HG02852 (cell line): ENCODE results near the gene FES.
A peak's percentile ranks its signal among the peaks of the same experiment; 100 is the strongest.
"Not testable (repeated sequence)": the region's sequence is repeated elsewhere in the genome, so short reads cannot be mapped to it uniquely, and the experiment has no call there.

ENCODE experiments used
- ATAC-seq: cut with Tn5 transposase; IDR thresholded peaks from one replicate; pipeline ENCODE4 v1.9.1; 2021; ENCODE audit warnings: mild to moderate bottlenecking, moderate library complexity; ENCODE audit not compliant: unreplicated experiment

FES gene

GRCh38 chr15:90883976-90884718 lies at the start of gene FES:
FES (plus strand) TSS chr15:90884504; CDS start chr15:90885046, 542 bp downstream.
- ATAC-seq: no peak

DNA sequence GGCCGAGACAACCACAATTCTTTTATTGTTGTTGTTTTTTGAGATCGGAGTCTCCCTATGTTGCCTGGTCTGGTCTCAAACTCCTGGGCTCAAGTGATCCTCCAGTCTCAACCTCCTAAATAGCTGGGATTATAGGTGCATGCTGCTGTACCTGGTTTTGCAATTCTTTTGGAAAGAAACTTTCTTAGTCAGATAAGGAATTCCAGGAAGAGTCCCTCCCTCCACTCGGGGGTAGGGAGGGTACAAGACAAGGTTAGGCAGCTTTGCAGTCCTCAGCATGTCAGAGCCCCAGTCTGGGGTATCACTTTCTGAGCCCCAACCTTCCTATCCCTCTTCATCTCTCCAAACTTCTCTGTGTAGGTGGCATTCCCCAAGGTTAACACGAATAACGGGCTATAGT lies 49.7 kb upstream of the FES start:
- no peak for ATAC-seq

DNA sequence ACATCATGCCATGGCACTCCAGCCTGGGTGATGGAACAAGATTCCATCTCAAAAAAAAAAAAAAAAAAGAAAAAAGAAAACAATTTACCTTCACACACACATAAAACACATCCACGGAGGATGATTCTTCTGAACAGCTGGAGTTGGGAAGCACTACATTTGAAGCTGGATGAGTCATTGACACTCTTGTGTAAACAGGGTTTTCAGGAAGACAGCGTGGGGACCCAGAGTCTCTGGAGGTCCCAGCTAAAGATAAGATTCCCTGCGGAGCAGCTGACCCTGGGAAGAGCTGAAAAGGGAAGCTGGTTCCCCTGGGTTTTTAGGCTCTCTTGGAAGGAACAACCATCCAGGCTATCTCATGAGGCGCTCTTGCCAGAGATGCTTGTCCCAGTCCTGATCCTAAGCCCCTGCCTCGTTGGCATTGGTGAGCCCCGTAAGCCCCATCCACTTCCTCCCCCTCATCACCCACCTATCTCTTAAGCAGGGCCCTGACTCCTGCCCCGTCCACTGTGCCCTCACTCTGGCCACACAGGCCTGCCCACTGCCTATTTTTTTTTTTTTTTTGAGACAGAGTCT lies 47.9 kb upstream of the FES start:
- no peak for ATAC-seq

DNA sequence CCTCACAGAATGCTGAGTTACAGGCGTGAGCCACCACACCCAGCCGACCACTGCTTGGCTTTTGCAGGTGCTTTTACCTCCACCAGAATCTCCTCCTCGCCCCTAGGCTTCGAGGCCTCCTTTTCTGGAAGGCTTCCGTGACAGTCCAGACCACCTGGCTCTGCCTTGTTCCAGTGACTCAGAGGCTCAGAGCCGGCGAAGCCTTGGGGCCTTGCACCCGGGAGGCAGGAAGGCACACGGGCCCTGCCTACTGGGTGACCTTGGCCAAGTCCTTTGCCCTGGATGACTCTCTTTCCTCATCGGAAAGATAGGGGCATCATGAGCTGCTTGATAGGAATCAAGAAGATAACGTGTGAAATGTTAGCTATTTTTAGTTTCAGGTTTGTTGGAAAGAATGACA lies 47.2 kb upstream of the FES start:
- ATAC-seq: no peak

DNA sequence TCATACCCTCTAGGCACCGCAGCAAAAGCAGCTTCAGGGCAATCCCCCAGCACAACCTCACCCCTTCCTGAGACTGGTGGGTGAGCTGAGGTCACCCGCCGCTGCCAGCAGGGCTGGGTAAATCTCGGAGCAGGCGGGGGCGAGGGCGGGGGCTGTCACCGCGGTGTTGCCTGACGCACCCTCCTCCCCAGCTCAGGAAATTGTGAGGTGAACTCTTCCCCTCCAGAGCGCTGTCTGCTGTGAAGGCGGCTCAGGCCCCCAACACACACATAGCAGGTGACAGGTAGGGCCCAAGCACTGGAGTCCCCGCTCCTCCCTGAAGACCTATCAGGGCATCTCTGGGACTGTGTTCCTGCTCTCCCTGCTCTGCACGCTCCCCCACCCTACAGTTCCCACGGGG lies 46.2 kb upstream of the FES start:
- ATAC-seq: no peak

DNA sequence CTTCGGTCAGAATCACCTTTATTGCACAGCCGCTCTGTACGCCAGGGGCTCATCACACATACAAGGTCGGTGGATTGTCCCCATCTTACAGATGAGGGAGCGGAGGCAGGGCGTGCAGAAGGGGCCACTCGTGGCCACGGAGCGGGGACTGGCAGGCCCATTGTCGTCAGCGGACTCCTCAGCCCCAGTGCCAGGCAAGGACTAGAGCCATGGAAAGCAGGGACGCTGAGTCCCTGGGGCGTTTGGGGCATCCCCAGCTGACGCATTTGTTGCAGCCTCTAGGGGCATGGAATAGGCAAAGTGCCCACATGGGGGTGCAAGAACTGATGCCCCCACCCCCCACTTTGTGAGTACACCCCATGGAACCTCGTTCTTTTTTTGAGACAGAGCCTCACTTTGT lies 45.8 kb upstream of the FES start:
- ATAC-seq: no peak

DNA sequence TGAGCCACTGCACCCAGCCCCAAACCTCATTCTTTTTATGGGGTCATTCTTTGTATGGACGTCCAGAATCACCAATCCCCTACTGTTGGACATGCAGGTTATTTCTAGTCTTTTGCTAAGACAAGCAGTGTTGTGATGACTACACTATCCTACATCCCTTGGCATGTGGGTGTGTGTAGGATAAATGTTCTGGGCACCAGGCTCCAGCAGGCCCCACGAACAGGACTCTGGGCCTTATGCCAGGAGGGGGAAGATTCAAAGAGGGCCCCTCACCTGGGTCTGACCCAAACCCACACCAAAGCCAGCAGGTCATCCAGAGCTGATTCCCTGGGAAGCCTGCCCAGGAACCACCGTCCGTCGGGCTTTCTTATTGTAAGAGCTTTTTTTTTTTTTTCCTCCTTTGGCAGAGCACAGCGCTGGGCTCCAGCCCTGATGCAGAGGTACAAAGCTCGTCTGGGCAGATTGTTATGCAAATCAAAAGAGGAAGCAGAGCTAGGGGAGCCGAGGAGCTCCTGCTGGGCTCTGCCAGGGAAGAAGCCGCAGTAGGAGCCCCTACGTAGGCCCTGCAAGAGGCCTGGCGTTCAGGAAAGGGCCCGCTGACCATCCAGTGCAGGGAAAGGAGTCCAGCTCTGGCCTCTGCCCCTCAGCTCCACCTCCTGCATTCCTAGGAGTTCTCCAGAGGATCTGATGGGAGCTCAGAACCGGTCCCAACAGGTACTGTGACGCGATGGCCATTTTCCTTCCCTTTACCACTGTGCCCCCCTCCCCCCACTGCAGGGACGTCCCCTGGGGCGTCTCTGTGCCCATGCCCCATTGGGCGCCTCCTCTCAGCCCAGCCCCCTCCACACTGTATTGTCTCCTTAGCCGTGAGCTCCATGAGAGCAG lies 44.9 kb upstream of the FES start:
- no peak for ATAC-seq

DNA sequence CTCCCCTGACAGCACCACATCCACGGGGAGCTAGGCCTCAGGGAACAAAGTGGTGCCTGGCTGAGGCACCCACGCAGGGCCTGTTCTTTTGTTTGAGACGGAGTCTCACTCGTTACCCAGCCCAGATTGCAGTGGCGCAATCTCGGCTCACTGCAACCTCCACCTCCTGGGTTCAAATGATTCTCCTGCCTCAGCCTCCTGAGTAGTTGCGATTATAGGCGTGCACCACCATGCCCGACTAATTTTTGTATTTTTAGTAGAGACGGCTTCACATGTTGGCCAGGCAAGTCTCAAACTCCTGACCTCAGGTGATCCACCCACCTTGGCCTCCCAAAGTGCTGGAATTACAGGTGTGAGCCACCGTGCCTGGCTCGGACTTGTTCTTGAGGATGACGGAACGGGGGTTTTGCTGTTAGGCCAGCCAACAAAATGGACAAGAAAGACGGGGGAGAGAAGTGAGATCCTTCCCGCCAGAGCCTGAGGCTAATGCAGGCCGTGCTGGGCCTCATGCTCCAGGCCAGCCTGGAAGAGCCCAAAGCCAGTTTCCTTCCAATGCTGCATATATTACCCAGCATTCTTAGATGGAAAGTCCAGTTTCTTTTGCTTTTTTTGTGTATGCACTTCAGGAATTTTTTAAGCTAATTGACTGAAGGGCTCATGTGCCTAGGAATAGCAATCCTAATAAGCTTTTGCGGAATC lies 44.0 kb upstream of the FES start:
- ATAC-seq: no peak

GRCh38 chr15:90840954-90841353 lies 43.4 kb upstream of the FES start:
- ATAC-seq: no peak

DNA sequence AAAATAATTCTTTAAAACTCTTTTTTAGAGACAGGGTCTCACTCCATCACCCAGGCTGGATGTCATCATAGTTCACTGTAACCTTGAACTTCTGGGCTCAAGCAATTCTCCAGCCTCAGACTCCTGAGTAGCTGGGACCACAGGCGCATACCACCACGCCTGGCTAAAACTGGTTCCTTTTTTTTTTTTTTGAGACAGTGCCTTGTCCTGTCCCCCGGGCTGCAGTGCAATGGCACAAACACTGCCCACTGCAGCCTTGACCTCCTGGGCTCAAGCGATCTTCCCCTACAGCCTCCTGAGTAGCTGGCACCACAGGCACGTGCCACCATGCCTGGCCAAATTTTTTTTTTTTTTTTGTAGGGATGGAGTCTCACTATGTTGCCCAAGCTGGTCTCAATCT lies 39.6 kb upstream of the FES start:
- ATAC-seq: no peak

DNA sequence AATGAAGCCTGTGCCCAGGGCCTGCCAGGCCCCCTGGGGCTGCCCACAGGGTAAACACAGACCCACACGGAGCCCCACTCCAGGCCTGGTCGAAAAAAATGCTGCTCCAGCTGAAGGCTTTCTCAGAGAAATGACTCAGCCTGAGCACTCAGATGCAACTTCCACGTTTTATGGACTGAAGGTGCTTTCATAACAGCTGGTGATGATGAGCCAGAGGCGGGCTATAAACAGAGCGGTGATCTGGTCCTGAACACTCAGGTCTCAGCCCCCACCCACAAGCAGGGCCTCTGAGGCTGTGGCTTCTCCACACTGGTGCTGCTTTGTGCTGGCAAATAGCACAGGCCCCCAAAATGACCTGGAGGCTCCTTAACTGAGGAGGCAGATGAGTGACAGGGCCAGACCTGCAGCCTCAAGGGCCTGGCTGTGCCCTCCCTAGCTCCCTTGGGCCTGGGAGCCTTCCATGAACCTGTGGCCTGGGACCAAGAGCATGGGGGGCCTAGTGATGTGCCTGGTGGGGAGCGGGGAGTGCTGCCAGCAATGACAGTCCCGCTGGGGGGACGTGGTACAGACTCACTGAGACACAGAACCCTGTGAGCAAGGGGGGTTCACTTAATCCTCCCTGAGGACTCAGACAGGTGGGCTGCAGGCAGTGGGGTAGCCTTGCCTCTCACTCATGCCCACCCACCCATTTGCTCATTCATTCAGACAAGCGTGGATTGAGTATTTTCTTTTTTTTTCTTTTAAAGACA lies 38.9 kb upstream of the FES start:
- peak; percentile 91 for ATAC-seq

GRCh38 chr15:90849424-90849823 lies 34.9 kb upstream of the FES start:
- not testable (repeated sequence) for ATAC-seq

DNA sequence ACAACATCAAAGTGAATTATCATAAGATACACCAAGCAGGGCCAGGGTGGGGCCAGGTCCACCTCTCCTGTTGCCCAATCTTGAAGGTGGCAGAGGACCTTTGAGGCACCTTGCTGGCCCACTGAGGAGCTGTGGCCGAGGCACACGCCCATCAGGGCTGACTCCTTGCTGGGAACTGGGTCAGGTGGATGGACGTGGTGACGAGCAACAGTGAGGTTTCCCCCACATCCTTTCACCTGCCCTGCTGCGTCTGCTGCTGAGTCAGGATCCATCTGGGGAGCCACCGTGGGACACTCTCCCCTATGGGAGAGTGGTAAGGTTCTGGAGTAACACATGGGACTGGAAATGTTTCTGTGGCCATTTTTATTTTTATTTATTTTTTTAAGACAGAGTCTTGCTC lies 33.2 kb upstream of the FES start:
- no peak for ATAC-seq

DNA sequence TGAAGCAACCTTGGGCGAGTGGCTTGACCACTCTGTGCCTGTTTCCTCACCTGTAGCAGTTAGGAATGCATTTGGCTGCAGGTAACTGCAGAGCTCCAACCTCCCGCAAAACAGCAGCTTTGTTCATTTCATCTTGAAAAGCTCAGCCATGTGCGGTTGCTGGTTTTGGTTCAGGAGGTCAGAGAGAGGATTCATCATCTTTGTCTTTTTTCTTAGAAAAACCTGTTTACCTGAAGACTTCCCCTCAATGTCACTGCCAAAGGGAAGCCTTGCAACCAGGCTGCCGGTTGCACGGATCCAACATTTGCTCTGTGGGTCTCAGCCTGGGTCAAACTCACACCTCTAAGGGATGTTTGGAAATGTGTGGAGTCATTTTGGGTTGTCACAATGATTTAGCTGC lies 32.4 kb upstream of the FES start:
- ATAC-seq: no peak

DNA sequence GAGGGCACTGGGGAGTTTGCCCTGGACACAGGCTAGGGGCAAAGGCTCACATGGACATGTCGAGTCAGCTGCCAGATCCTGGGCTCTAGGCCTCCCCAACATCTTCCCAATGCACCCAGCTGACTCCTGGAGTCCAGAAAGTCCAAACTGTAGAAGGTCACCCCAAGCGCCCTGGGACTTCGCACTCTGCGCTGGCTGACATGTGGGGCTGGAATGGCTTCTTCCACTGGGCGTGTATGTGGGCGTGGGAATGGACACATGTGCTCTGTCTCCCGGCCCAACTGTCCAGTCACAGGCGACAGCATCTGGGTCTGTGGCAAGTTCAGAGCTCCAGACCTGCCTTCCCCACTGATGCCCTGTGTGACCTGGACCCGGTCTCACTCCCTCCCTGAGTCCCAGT lies 29.2 kb upstream of the FES start:
- no peak for ATAC-seq

DNA sequence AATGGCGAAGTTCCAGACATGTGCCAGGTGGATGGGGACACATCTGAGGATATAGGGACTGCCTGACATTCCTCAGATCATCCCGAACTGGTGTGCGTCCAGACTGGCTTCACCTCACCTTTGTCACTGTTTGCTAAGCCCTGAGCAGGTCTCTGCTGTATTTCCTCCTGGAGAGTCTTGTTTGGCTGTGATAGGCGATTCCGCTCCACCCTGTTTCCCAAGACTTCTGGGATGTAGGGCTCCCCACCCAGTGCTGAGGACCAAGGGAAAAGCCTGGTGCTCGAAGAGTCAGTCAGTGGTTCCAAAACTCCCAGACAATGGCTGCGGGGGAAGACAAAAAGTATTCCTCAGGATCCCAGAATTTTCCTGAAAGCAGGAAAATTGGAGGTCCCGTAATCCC lies 27.0 kb upstream of the FES start:
- ATAC-seq: no peak

DNA sequence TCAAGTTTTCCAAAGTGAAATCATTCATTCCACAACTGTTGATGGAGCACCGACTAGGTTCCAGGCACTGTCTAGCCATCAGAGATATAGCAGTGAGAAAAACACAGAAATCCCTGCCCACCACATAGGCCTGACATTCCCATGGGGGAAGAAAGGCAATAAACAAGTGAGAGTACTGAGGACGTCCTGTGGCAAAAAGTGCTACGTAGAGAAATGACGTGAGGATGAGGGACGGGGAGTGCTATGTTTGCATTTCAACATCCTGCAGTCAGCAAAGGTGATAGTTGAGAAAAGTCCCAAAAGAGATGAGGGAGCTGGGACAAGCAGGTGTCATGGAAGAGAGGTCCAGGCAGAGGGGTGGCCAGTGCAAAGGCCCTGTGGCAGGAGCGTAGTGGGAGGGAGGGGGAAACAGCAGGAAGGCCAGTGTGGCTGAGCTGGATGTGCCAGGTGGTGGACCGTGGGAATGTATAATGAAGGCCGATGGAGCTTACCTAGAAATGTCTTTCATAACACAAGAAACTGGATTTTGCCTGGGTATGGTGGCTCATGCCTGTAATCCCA lies 26.3 kb upstream of the FES start:
- ATAC-seq: no peak

DNA sequence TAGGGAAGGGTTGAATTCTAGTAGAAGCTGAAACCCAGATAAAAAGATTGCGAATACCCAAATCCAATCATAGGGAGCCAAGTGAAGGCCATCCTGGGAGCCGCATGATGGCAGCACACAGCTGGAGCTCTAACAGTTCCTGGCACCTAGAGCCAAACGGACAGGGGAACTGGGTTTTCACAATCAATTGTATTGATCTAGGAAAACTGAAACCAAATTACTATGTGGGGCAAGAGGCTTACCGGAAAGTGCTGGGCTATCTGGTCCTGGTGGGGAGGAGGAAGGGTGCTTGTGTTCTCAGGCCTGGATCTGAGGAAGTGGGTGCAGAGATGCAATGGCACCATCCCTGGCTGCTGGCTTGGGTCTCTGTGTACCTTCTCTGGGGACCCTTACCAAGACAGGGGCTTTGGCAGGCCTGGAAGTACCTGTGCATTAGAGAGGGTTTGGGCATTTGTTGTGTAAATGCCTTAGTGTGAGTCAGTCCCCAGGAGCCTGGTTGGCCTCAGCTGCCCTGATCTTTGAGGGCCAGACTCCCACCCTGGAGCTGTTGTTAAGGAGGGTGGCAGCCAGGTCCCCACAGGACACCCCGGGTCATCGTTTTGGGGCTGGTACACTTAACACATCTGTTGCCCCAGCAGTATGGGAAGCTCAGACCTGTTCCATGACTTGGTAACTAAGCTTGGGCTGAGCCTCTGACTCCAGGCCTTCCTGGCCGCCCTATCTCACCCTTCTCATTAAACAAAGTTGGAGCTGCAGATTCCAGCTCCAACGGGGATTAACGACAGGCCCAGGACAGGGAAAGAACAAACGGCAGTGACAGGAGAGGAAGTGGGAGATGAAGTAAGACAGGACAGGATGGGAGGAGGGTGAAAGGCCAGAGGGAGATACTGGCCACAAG lies 24.8 kb upstream of the FES start:
- no peak for ATAC-seq

DNA sequence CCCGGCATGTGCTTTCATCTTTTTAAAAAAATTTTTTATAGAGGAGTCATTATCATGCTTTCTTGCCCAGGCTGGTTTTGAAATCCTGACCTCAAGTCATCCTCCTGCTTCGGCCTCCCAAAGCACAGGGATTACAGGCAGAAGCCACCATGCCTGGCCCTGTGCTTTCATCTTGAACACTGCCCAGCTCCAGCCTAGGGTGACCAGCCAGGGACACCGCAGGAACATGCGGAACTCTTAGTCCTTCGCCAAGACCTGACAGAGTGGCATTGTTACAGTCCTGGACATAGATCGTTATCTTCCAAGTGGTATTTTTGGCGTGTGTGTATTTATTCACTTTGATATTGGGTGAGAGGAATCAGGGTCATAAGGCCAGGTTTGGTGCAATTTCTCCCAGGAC lies 23.9 kb upstream of the FES start:
- no peak for ATAC-seq
